H9 (cell line): ENCODE results near the gene OBP2B. TPM values are rescaled to one million over a fixed set of nuclear protein-coding genes. Genes with fewer than 3 reads are reported as not detected.
"Not testable (repeated sequence)": the region's sequence is repeated elsewhere in the genome, so short reads cannot be mapped to it uniquely, and the experiment has no call there.

Experiments
- DNase-seq: peaks from one replicate; pipeline ENCODE4 v3.0.0-alpha.2; 2017
- H2AFZ ChIP-seq: one replicate; pipeline ENCODE4 v1.6.1; 2013; ENCODE audit warnings: mild to moderate bottlenecking, low read length, control low read depth, moderate library complexity
- H2AK5ac ChIP-seq: 2 replicates; pipeline ENCODE4 v1.6.1; 2013; ENCODE audit warnings: low read length, control low read depth, mixed read lengths; ENCODE audit not compliant: insufficient read length
- H2BK120ac ChIP-seq: one replicate; pipeline ENCODE4 v1.6.1; 2013; ENCODE audit warnings: low read depth, mild to moderate bottlenecking, low read length, control low read depth, inconsistent platforms; ENCODE audit not compliant: poor library complexity, severe bottlenecking
- H2BK12ac ChIP-seq: 2 replicates; pipeline ENCODE4 v1.6.1; 2013; ENCODE audit warnings: low read length, control low read depth, mixed read lengths, low read depth; ENCODE audit not compliant: insufficient read length
- H2BK15ac ChIP-seq: 2 replicates; pipeline ENCODE4 v1.6.1; 2013; ENCODE audit warnings: low read depth, low read length, control low read depth
- H2BK20ac ChIP-seq: one replicate; pipeline ENCODE4 v1.6.1; 2013; ENCODE audit warnings: low read depth, mild to moderate bottlenecking, low read length, control low read depth, inconsistent platforms; ENCODE audit not compliant: poor library complexity, severe bottlenecking
- H2BK5ac ChIP-seq: 2 replicates; pipeline ENCODE4 v1.6.1; 2013; ENCODE audit warnings: low read length, control low read depth, mixed read lengths; ENCODE audit not compliant: insufficient read length
- H3K14ac ChIP-seq: 2 replicates; pipeline ENCODE4 v1.6.1; 2013; ENCODE audit warnings: low read length, control low read depth; ENCODE audit not compliant: insufficient read depth
- H3K18ac ChIP-seq: 2 replicates; pipeline ENCODE4 v1.6.1; 2013; ENCODE audit warnings: low read depth, mild to moderate bottlenecking, mixed read lengths, low read length, control low read depth; ENCODE audit not compliant: insufficient read length
- H3K23ac ChIP-seq: 2 replicates; pipeline ENCODE4 v1.6.1; 2013; ENCODE audit warnings: low read length, control low read depth, mixed read lengths, low read depth; ENCODE audit not compliant: insufficient read length
- H3K23me2 ChIP-seq: 2 replicates; pipeline ENCODE4 v1.6.1; 2013; ENCODE audit warnings: low read depth, mild to moderate bottlenecking, mixed read lengths, low read length, control low read depth; ENCODE audit not compliant: insufficient read length, poor library complexity, severe bottlenecking
- H3K27ac ChIP-seq: 2 replicates; pipeline ENCODE4 v1.5.1; 2013; ENCODE audit warnings: low read length, control low read depth, mixed read lengths, low read depth; ENCODE audit not compliant: insufficient read length
- H3K27me3 ChIP-seq: 2 replicates; pipeline ENCODE4 v1.6.1; 2013; ENCODE audit warnings: low read length, control low read depth, inconsistent platforms; ENCODE audit not compliant: insufficient read depth
- H3K4ac ChIP-seq: 2 replicates; pipeline ENCODE4 v1.6.1; 2013; ENCODE audit warnings: low read depth, mild to moderate bottlenecking, control low read depth, inconsistent platforms, low read length, moderate library complexity
- H3K4me1 ChIP-seq: 2 replicates; pipeline ENCODE4 v1.6.1; 2013; ENCODE audit warnings: low read length, control low read depth, inconsistent platforms; ENCODE audit not compliant: insufficient read depth
- H3K4me2 ChIP-seq: 2 replicates; pipeline ENCODE4 v1.6.1; 2013; ENCODE audit warnings: low read length, control low read depth, mixed read lengths; ENCODE audit not compliant: insufficient read length, insufficient read depth
- H3K56ac ChIP-seq: 2 replicates; pipeline ENCODE4 v1.6.1; 2013; ENCODE audit warnings: low read depth, mild to moderate bottlenecking, mixed read lengths, low read length, control low read depth; ENCODE audit not compliant: insufficient read length
- H3K79me1 ChIP-seq: 2 replicates; pipeline ENCODE4 v1.6.1; 2013; ENCODE audit warnings: low read depth, mild to moderate bottlenecking, moderate library complexity, low read length, control low read depth, inconsistent platforms; ENCODE audit not compliant: insufficient read depth, poor library complexity, severe bottlenecking
- H3K79me2 ChIP-seq: 2 replicates; pipeline ENCODE4 v1.6.1; 2013; ENCODE audit warnings: low read length, control low read depth, inconsistent platforms; ENCODE audit not compliant: insufficient read depth
- H3K9ac ChIP-seq: 2 replicates; pipeline ENCODE4 v1.6.1; 2013; ENCODE audit warnings: low read length, control low read depth, mixed read lengths; ENCODE audit not compliant: insufficient read length; ENCODE audit errors: extremely low read depth
- H3K9me3 ChIP-seq: one replicate; pipeline ENCODE4 v1.6.1; 2013; ENCODE audit warnings: low read depth, low read length, inconsistent platforms; ENCODE audit not compliant: control insufficient read depth
- H3T11ph ChIP-seq: one replicate; pipeline ENCODE4 v1.6.1; 2013; ENCODE audit warnings: mild to moderate bottlenecking, low read length, control low read depth, inconsistent platforms
- H4K20me1 ChIP-seq: one replicate; pipeline ENCODE4 v1.6.1; 2013; ENCODE audit not compliant: control insufficient read depth, insufficient read length, insufficient read depth
- H4K5ac ChIP-seq: 2 replicates; pipeline ENCODE4 v1.6.1; 2013; ENCODE audit warnings: low read depth, mild to moderate bottlenecking, mixed read lengths, low read length, control low read depth; ENCODE audit not compliant: insufficient read length
- H4K8ac ChIP-seq: replicated peaks from 2 replicates; pipeline ENCODE4 v1.6.1; 2013; ENCODE audit warnings: low read length, control low read depth, mixed read lengths, low read depth; ENCODE audit not compliant: insufficient read length
- H4K91ac ChIP-seq: 2 replicates; pipeline ENCODE4 v1.6.1; 2013; ENCODE audit warnings: low read depth, mild to moderate bottlenecking, moderate library complexity, mixed read lengths, low read length, control low read depth; ENCODE audit not compliant: insufficient read length
- H3K27ac Mint-ChIP-seq, 3 experiments: 2 replicates in 2 of 3; 3 replicates in 1 of 3; pipeline ENCODE4 v1.8.0; 2020 to 2021; ENCODE audit warnings: mixed read lengths in 3 of 3, mild to moderate bottlenecking in 1 of 3, moderate library complexity in 1 of 3
- H3K27me3 Mint-ChIP-seq: 2 replicates; pipeline ENCODE4 v1.8.0; 2021; ENCODE audit warnings: low read depth, mild to moderate bottlenecking, moderate library complexity, mixed read lengths
- H3K36me3 Mint-ChIP-seq, 3 experiments: 2 replicates in 2 of 3; 3 replicates in 1 of 3; pipeline ENCODE4 v1.8.0; 2020 to 2021; ENCODE audit warnings: low read depth in 3 of 3, mixed read lengths in 3 of 3; ENCODE audit not compliant: insufficient read depth in 1 of 3
- H3K4me1 Mint-ChIP-seq, 2 experiments: 2 replicates each; pipeline ENCODE4 v1.8.0; 2020; ENCODE audit warnings: mixed read lengths in 2 of 2
- H3K4me3 Mint-ChIP-seq, 2 experiments: 2 replicates in 1 of 2; 3 replicates in 1 of 2; pipeline ENCODE4 v1.8.0; 2020 to 2021; ENCODE audit warnings: mild to moderate bottlenecking in 2 of 2, mixed read lengths in 2 of 2, moderate library complexity in 1 of 2
- H3K9me3 Mint-ChIP-seq, 2 experiments: 2 replicates in 1 of 2; 3 replicates in 1 of 2; pipeline ENCODE4 v1.8.0; 2020; ENCODE audit warnings: mild to moderate bottlenecking in 2 of 2, mixed read lengths in 2 of 2, moderate library complexity in 1 of 2
- WGBS: extraction: QIAGEN DNeasy Blood & Tissue Kit; methylation state at CpG from one replicate; pipeline ENCODE4 v1.1.7; 2013; ENCODE audit warnings: missing lambda C conversion rate, low lambda C conversion rate, mixed read lengths; ENCODE audit not compliant: insufficient read length; ENCODE audit errors: extremely low coverage; 5-methylcytosine and 5-hydroxymethylcytosine counted together
- total RNA-seq: library from RNA; stranded (reverse); gene quantifications from 2 replicates; pipeline ENCODE4 v1.2.1, GENCODE V29; 2021

Gene OBP2B
- total RNA-seq, 1 experiment from 2014 or later = not detected

DNA sequence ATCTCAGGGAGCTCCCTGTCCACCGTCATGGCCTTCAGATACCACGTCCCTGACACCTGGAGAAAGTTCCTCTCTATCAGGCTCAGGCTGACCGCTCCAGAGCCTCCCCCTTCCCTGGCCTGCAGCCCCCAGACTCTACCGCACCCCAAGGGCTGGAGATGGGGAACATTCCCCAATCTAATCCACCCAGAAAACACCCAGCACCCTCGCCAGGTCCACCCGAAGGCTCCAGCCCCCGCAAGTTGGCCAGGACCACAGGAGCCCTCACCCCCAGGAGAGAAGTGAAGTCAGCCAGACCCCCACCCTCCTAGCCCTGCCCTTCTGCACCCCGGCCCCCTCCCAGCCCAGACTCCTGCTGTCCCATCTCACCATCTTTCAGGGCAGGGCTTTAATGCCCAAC is 18.9 kb upstream of the OBP2B start:
- not testable (repeated sequence) for H4K91ac ChIP-seq, H3K79me2 ChIP-seq, H3K27me3 ChIP-seq, H3K4me1 Mint-ChIP-seq, H2BK5ac ChIP-seq, H3K4me1 ChIP-seq, H4K20me1 ChIP-seq, H3T11ph ChIP-seq, H2BK15ac ChIP-seq, H3K4me2 ChIP-seq, H2BK12ac ChIP-seq, H3K23ac ChIP-seq, H2BK120ac ChIP-seq, H3K23me2 ChIP-seq, H3K27ac ChIP-seq, DNase-seq, H4K5ac ChIP-seq, H3K36me3 Mint-ChIP-seq, H3K9me3 ChIP-seq, H2AFZ ChIP-seq, H3K14ac ChIP-seq, H3K9ac ChIP-seq, H3K18ac ChIP-seq, H2AK5ac ChIP-seq, H4K8ac ChIP-seq, H3K9me3 Mint-ChIP-seq, H3K79me1 ChIP-seq, H3K4ac ChIP-seq, H2BK20ac ChIP-seq, H3K56ac ChIP-seq, H3K4me3 Mint-ChIP-seq
- H3K27ac Mint-ChIP-seq = peak overlapping the region in 1 of 3 experiments; percentile 65; a peak in 1 of 7 replicates
- H3K27me3 Mint-ChIP-seq = peaks cover 64% of the 10 kb centered on the region
- no CpG with 5 or more reads among the region's 8 CpGs for WGBS
